VCaP (cell line): ENCODE results near the gene PPM1B.

Source experiments
- H3K27ac ChIP-seq: fragments of 450-650 bp; 2 replicates; pipeline ENCODE4 v1.5.1; 2017
- CTCF ChIP-seq: fragments of 450-650 bp; conservative IDR thresholded peaks from 2 replicates; pipeline ENCODE4 v1.5.1; 2017; ENCODE audit warnings: mild to moderate bottlenecking, moderate library complexity

The PPM1B gene

DNA sequence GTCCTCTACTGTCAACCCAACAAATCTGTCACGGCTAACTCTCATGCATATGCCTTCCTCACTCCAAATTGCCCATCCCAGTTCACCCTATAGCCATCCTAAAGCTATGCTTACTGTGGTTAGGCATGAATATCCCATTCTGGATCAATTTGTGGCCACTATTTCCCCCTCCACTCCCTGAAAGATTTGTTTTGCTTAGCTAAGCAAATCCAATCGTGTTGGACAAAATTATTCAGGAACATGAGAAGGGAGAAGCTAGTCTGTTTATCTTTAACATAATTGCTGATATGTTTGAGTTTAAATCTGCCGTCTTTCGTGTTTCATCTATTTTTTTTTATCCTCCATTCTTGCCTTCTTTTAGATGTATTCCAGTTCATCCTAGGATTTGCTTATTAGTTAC lies 43.6 kb downstream of the PPM1B start:
- no peak overlapping the region for H3K27ac ChIP-seq
- TF ChIP-seq CTCF, result no peak

DNA sequence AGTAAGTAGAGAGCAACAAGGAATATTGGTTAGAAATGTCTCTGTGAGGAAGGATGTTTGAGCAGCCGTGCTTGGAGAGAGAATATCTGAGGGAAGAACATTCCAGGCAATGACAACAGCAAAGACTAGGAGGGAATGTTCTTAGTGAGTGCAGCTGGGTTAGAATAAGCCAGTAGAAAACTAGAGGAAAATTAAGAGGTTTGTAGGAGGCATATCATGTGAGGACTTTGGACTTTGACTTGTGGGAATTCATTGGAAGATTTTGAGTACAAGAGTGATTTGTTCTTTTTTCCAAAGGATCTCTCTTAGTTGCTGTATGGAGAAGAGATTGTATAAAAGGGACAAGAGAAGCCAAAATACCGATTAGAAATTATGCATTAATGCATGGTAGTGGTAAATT lies 47.2 kb downstream of the PPM1B start:
- H3K27ac ChIP-seq, result no peak overlapping the region
- no peak for TF ChIP-seq CTCF

- H3K27ac ChIP-seq, result no peak overlapping the region
- TF ChIP-seq CTCF, result no peak
These were observed 50.1 kb downstream of the PPM1B start for GRCh38 chr2:44218771-44219170.

DNA sequence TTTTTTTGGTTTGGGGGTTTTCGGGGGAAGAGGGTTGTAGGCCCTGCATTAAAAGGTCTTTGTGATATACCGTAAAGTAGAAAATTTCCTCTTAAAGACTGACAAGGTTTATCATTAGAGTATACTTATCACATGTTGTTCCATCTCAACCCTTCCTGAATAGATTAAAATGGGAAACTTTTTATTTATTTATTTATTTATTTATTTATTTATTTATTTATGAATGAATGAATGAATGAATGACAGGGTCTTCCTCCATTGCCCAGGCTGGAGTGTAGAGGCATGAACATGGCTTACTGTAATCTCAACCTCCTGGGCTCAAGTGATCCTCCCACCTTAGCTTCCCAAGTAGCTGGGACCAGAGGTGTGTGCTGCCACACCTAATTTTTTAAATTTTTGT lies 58.1 kb downstream of the PPM1B start:
- TF ChIP-seq CTCF, result no peak
- H3K27ac ChIP-seq, result no peak overlapping the region

GRCh38 chr2:44230378-44230777 lies 61.7 kb downstream of the PPM1B start:
- TF ChIP-seq CTCF, result no peak
- no peak overlapping the region for H3K27ac ChIP-seq

DNA sequence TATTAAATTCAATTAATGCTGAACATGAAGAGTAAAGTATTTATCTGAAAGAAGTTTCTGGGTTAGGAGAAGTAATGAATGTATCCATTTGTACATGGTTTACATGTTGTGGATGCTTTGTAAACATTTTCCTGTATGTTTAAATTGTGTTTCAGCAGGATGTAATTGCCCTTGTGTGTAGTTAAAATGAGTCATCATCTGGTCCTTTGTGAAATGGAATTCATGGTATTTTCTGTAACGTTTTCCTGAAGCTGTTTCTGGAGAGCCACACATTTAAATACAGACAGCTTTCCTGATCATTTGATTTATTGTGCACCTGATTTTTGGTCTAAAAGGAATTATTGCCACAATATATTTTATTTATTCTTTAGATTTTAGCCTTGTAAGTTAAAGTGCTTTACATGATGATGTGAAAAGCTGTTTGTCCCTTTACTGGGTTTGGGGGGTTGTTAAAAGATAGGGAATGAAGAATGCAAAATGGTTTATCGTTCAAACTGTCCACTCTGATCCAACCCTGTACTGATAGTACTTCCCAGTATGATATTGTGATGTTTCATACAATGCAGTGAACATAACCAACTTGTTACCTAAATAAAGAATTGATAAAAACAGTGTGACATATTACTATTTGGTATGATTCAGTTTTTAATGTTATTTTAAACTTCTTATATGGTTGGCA lies 64.9 kb downstream of the PPM1B start:
- TF ChIP-seq CTCF, result no peak
- H3K27ac ChIP-seq, result no peak overlapping the region

- TF ChIP-seq CTCF, result no peak
- no peak overlapping the region for H3K27ac ChIP-seq
These were observed 68.5 kb downstream of the PPM1B start for GRCh38 chr2:44237221-44237620.
